CD4-positive, alpha-beta T cell treated with Interleukin-17A for 4 hours (primary cell): ENCODE measurements around the gene RPS6KL1.

Experiments
- DNase-seq: peaks from one replicate; pipeline ENCODE4 v3.0.0-alpha.2; 2020; ENCODE audit warnings: mixed read lengths

Gene RPS6KL1

GRCh38 chr14:74911221-74911620 lies 11.8 kb downstream of the RPS6KL1 start:
- no peak for DNase-seq

GRCh38 chr14:74910556-74910955 lies 12.5 kb downstream of the RPS6KL1 start:
- no peak for DNase-seq

GRCh38 chr14:74909911-74910310 lies 13.1 kb downstream of the RPS6KL1 start:
- DNase-seq = no peak

DNA sequence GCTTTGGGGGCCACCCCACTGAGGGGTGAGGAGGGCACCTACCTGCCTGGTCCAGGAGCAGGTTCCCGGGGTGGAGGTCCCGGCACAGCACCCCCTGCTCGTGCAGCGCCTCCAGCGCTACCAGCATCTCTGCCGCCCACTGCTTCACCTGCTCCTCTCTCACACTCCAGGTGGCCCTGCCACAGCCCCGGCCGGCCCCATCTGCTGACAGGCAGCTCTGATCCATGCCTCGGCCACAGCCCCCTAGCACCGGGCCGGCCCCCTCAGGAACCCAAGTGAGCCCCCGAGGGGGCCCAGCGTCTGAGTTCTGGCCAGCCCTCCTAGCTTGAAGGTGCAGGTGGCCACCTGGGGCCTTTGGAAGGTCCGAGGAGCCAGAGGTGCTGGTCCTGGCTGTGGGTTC lies 13.6 kb downstream of the RPS6KL1 start:
- no peak for DNase-seq

DNA sequence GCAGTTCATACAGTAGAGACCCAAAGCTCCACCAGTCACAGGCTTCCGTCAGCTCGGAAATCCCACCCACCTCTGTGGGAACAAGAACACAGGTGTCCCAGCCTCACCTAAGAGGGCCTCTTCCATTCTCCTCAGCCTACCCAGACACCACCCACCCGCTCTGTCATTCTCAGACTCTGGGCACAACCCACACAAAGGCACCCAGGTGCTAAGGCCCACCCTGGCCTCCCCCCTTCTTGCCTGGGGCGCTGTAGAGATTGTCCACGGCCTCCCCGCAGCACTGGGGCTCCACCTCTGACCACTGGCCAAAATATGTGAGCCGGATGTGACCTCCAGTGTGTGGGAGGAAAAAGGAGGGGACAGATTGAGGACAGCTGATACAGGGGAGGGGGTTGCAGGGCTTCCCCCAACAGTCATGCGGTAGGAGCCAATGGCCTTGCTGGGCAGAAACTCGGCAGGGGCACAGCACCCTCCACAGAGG lies 14.2 kb downstream of the RPS6KL1 start:
- DNase-seq = no peak

DNA sequence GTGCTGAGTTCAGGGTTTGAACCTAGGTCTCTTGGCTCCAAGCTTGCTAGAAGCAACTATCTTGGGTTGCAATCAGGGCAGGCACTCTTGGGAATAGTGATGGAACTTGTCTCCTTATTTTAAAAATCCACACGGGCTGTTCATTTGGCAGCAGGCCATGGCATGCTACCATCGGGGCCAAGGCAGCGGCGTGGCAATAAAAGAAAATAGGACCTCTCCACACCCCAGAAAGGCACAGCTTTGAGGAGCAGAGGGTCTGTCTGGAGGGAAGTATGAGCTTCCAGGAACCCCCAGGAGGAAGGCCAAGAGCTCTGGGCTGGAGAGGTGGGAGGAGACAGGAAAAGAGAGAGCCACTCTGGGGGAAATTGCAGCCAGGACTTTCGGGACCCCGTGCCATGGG lies 15.3 kb downstream of the RPS6KL1 start:
- no peak for DNase-seq

- DNase-seq = peak; percentile 7
These were observed 16.0 kb downstream of the RPS6KL1 start for GRCh38 chr14:74906925-74907521.

DNA sequence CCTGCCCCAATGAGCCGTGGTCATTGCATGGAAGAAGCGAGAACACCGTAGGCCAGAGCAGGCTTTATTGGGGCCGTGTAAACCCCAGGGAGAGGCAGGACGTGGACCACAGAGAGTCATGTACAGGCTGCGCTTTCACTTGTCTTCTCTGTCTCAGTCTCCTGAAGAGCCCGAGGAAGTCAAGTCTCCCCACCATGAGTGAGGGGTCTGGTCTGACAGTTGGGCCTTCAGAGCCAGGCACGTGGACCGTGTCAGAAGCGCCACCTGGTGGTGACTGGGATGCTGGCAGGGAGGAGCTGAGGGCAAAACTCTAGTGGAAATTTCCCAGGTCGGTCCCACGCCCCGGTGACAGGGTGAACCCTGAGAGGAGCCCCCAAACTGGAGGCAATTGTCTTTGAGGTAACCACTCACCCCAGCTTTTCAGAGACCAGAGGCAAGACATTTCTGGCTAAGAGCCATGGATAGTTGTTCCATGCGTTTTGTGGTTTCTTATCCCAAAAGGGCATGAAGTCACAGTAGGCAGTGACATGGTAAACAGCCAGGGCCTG lies 17.4 kb downstream of the RPS6KL1 start:
- DNase-seq = peak; percentile 89

- DNase-seq = no peak
These were observed 18.2 kb downstream of the RPS6KL1 start for GRCh38 chr14:74904635-74905503.

DNA sequence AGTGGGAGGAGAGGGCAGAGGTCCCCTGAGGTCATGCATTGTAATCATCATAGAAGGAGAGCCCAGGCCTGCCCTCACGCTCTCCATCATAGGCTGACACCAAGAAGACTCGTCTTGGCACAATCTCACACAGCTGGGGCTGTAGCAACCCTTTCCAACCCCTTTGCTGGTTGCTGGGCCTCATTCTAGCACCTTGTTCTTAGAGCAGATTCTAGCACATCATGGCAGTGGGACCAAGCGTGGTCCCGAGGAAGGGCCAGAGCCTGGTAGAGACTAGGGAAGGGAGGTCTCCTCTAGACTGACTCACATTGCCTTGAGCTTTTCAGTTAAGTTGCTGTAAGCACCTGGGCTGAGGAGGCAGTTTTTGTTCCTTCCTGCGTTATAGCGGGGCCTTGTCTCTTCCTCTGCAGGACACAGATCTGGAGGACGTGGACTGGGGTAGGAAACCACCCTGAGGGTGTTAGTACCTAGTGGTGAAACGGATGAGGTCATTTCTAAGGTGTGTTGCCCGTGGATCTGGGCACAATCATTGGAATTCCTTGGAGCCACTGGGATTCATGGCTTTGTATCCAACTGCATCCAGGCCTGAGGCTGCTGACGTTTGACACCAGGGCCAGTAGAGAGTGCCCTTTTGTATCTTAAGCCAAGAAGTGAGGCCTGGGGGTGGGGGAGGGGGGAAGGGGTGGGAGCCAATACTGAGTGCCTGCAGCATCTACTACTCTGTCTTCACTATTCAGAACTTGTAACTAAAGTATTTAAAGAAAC lies 19.9 kb downstream of the RPS6KL1 start:
- no peak for DNase-seq

- no peak for DNase-seq
These were observed 24.4 kb downstream of the RPS6KL1 start for GRCh38 chr14:74898694-74899093.

GRCh38 chr14:74898083-74898482 lies 25.0 kb downstream of the RPS6KL1 start:
- no peak for DNase-seq

DNA sequence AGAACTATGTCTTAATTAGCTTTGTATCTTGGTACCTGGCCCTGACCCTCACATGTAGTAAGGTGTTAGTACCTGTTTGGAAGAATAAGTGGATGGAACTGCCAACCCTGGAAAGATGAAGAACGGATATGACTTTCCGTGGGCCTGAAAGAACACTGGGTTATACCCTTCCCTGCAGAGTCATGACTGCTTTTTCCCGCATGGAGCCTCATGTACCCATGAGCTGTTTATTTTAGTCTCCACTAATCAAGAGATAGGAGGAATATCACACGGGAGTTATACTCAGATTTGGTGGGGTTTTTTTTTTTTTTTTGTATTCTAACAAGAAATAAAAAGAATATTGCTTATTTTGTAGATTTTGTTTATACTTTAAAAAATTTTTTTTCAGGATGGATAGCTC lies 25.4 kb downstream of the RPS6KL1 start:
- no peak for DNase-seq

- DNase-seq = no peak
These were observed 26.7 kb downstream of the RPS6KL1 start for GRCh38 chr14:74896400-74896799.

- DNase-seq = no peak
These were observed 29.4 kb downstream of the RPS6KL1 start for GRCh38 chr14:74893614-74894091.

GRCh38 chr14:74892745-74893144 lies 30.3 kb downstream of the RPS6KL1 start:
- DNase-seq = no peak

DNA sequence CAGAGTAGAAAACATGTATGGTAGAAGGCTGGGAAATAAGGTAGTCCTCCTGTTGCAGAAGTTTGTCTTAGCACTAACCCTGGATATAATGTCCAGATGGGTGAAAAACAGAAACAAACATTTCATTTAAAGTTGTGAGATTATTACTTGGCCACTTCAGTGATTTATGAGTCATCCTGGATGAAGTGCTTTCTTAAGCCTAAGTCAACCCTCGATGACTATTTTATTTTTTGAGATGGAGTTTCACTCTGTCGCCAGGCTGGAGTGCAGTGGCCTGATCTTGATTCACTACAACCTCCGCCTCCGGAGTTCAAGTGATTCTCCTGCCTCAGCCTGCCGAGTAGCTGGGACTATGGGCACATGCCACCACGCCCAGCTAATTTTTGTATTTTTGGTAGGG lies 31.2 kb downstream of the RPS6KL1 start:
- no peak for DNase-seq

DNA sequence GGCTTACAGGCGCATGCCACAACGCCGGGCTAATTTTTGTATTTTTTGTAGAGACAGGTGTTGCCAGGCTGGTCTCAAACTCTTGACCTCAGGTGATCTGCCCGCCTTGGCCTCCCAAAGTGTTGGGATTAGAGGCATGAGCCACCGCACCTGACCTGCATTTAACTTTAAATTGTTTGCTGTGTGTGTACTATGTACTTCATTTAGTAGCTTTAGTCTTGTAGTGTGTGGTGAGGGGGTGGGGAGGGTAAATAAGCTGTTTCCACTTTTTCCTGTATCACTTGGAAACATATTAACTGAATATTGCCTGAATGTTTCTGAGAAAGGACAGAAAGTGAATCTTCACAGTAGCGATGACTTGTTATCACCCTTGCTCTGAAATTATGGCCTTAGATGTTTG lies 32.8 kb downstream of the RPS6KL1 start:
- no peak for DNase-seq

- DNase-seq = no peak
These were observed 34.6 kb downstream of the RPS6KL1 start for GRCh38 chr14:74888164-74889158.

DNA sequence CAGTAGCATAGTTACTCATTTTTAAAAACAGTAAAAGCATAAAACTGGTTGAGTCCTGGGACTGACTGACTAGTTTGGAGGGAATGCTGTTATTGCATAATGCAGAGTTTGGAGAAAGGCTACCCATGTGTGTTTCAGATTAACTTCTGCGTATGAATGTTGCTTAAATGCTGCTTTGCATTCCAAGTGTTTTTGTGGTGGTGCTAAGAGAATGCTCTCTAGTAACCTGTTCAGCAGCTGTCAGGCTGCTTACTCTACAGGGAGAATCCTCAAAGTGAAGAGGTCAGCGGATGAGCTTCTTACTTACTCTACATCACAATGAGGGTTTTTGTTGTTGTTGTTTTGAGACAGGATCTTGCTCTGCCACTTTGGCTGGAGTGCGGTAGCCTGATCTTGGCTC lies 37.1 kb downstream of the RPS6KL1 start:
- DNase-seq = no peak

GRCh38 chr14:74882103-74882920 lies 40.7 kb downstream of the RPS6KL1 start:
- DNase-seq = peak; percentile 68
